Right atrium auricular region (tissue), 2 donors: Measurements from ENCODE around the gene RNF114. TPM values are rescaled to one million over a fixed set of nuclear protein-coding genes. Genes with fewer than 3 reads are reported as not detected.
"Not testable (repeated sequence)": the region's sequence is repeated elsewhere in the genome, so short reads cannot be mapped to it uniquely, and the experiment has no call there.

ENCODE experiments used
- DNase-seq: peaks from one replicate; pipeline ENCODE4 v3.0.0-alpha.2; 2019; ENCODE audit warnings: low spot score
- H3K27ac ChIP-seq, 2 donors: fragments of 200-600 bp; sonication (generic); 1 replicate in 1 of 2; 2 replicates in 1 of 2; pipeline ENCODE4 v1.5.1; 2016 to 2019
- H3K27me3 ChIP-seq, 2 donors: fragments of 200-600 bp; sonication (generic); one replicate each; pipeline versions ENCODE4 v1.5.1 to v1.6.0; 2017 to 2019
- H3K36me3 ChIP-seq: fragments of 200-600 bp; sonication (generic); one replicate; pipeline ENCODE4 v1.5.1; 2016
- H3K4me1 ChIP-seq, 2 donors: fragments of 200-600 bp; sonication (generic); one replicate each; pipeline versions ENCODE4 v1.5.1 to v1.6.0; 2017 to 2019
- H3K4me3 ChIP-seq, 2 donors: fragments of 200-600 bp; sonication (generic); 1 replicate in 1 of 2; 2 replicates in 1 of 2; pipeline ENCODE4 v1.5.1; 2017 to 2019; ENCODE audit warnings: mild to moderate bottlenecking in 1 of 2, moderate library complexity in 1 of 2
- H3K9me3 ChIP-seq, 2 donors: fragments of 200-600 bp; sonication (generic); one replicate each; pipeline ENCODE4 v1.5.1; 2019
- total RNA-seq, 2 donors: library from RNA; depleted of rRNA; stranded (reverse); fragments of >200 nt; gene quantifications; one replicate each; pipeline ENCODE4 v1.1.0, GENCODE V29; 2016
- TF ChIP-seq, protein P1 (sequence below), 2 donors: fragments of 200-600 bp; sonication (generic); IDR thresholded peaks; one replicate each; pipeline ENCODE4 v1.5.1; 2019; ENCODE audit warnings: antibody characterized with exemption in 2 of 2

The RNF114 gene
- total RNA-seq, 2 donors from 2014 or later: 40.2 to 117 TPM

DNA sequence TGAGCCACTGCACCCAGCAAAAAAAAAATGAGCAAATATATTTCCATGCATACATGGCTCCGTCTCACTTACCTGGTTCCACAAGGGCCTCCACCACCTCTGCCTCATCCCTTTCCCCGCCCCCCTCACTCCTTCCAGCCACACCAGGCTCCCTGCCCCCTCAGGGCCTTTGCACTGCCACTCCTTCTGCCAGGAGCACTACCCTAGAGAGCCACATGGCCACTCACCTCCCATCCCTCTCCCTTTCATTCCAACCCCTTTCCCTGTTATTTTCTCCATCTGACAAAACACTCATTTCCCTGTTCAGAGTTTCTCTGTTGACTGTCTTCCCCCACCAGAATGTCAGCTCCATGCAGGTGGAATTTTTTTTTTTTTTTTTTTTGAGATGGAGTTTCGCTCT is 59.4 kb downstream of the RNF114 start:
- Histone ChIP-seq H3K36me3 (no peaks in the 10 kb centered on the region), H3K4me1 (peaks cover 0 to 7% of the 10 kb centered on the region in 2 donors), H3K9me3 (no peaks in the 10 kb centered on the region), H3K4me3 (no peak overlapping the region), H3K27me3 (no peaks in the 10 kb centered on the region), H3K27ac (no peak overlapping the region)
- no peak for DNase-seq
- TF ChIP-seq, protein P1, sequence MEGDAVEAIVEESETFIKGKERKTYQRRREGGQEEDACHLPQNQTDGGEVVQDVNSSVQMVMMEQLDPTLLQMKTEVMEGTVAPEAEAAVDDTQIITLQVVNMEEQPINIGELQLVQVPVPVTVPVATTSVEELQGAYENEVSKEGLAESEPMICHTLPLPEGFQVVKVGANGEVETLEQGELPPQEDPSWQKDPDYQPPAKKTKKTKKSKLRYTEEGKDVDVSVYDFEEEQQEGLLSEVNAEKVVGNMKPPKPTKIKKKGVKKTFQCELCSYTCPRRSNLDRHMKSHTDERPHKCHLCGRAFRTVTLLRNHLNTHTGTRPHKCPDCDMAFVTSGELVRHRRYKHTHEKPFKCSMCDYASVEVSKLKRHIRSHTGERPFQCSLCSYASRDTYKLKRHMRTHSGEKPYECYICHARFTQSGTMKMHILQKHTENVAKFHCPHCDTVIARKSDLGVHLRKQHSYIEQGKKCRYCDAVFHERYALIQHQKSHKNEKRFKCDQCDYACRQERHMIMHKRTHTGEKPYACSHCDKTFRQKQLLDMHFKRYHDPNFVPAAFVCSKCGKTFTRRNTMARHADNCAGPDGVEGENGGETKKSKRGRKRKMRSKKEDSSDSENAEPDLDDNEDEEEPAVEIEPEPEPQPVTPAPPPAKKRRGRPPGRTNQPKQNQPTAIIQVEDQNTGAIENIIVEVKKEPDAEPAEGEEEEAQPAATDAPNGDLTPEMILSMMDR (IDR thresholded peaks at IDR 0.05): no peak

DNA sequence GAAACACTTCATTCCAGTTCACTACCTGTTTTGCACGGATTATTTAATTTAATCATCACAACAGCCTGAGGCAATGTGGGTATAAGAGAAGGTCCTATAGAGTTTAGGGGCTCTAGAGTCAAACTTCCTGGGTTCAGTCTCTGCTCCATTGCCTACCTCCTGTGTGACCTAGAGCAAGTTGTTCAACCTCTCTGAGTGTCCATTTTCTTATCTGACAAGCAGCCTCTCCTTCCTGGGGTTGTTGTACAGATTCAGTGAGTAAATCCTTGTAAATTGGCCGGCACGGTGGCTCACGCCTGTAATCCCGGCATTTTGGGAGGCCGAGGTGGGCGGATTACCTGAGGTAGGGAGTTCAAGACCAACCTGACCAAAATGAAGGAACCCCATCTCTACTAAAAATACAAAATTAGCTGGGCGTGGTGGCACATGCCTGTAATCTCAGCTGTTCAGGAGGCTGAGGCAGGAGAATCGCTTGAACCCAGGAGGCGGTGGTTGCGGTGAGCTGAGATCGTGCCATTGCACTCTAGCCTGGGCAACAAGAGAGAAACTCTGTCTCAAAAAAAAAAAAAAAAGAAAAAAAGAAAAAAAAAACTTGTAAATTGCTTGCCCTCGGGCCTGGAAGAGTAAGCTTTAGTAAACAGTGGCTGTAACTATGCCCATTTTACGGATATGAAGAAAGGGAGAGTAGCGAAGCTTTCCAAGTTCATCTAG is 62.4 kb downstream of the RNF114 start:
- H3K4me3 ChIP-seq, DNase-seq: not testable (repeated sequence)

DNA sequence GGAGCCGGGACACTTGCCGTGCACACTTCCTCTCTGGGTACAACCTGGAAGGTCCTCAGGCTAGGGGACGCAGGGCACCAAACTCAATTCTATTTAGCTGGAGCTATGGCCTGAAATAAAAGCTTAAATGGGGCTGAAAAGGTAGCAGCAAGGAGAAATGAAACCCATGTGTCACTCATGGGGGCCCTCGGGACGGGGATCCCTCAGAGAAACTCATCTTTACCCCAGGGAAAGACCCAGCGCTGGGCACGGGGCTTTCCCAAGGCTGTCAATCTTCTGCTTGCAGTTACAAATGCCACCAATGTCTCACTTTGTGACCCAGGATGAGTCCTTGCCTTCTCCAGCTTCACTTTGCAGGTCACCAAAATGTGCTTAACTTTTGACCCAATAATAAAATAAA is 63.1 kb downstream of the RNF114 start:
- Histone ChIP-seq H3K4me1 (peaks cover 0 to 7% of the 10 kb centered on the region in 2 donors), H3K36me3 (no peaks in the 10 kb centered on the region), H3K9me3 (no peaks in the 10 kb centered on the region), H3K27me3 (no peaks in the 10 kb centered on the region), H3K27ac (no peak overlapping the region), H3K4me3 (no peak overlapping the region)
- TF ChIP-seq, protein P1 (IDR thresholded peaks at IDR 0.05): no peak
- no peak for DNase-seq

More for the DNA sequence above, 62.4 kb downstream of the RNF114 start:
- not testable (repeated sequence) for H3K27ac ChIP-seq, H3K27me3 ChIP-seq, H3K36me3 ChIP-seq, H3K9me3 ChIP-seq
- peaks cover 0 to 12% of the 10 kb centered on the region in 2 donors for H3K4me1 ChIP-seq

DNA sequence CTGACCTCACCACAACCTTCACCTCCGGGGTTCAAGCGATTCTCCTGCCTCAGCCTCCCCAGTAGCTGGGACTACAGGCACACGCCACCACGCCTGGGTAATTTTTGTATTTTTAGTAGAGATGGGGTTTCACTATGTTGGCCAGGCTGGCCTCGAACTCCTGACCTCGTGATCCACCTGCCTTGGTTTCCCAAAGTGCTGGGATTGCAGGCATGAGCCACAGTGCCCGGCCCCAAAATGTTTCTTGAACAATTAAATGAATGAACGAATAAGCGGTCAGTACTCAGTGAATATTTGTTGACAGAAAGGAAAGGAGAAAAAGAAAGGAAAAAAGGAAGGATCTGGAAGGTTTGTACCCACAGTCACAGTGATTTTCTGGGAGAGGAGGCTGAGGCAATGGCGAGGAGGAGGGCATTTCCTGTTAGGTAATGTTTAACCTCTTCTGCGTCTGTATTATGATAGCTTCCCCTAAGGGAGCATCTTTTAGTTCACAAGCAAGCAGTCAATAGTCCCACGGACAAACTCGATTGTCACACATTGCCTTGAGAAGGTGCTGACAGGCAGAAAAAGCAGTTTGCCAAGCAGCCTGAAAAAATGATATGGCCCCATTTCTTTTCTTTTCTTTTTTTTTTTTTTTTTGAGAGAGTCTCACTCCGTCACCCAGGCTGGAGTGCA is 64.5 kb downstream of the RNF114 start:
- DNase-seq, H3K4me3 ChIP-seq, H3K27me3 ChIP-seq, H3K9me3 ChIP-seq, H3K27ac ChIP-seq, H3K36me3 ChIP-seq: not testable (repeated sequence)
- peaks cover 0 to 15% of the 10 kb centered on the region in 2 donors for H3K4me1 ChIP-seq

DNA sequence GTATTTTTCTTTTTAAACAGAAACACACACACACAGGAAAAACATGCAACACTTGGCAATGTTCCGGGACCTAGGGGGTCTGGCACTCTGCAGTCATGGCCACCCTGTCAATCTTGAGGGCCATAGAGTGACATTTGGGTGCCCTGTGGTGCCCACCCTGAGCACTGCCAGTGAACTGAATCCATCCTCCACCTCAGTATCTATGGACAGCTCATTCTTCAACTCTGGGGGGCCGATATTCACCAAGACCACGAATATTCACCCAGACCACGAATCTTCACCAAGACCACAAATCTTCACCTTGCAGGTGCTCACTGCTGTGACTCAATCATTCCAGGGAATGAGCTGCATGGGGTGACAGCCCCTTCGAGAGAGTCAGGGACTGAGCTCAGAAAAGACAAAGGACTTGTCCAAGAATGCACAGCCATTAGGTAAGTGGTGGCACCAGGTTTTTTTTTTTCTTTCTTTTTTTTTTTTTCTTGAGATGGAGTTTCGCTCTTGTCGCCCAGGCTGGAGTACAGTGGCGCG is 65.7 kb downstream of the RNF114 start:
- DNase-seq: no peak
- Histone ChIP-seq H3K27me3 (no peaks in the 10 kb centered on the region), H3K4me1 (peaks cover 0 to 18% of the 10 kb centered on the region in 2 donors), H3K36me3 (no peaks in the 10 kb centered on the region), H3K9me3 (no peaks in the 10 kb centered on the region), H3K27ac (no peak overlapping the region), H3K4me3 (no peak overlapping the region)
- TF ChIP-seq, protein P1 (IDR thresholded peaks at IDR 0.05): no peak

DNA sequence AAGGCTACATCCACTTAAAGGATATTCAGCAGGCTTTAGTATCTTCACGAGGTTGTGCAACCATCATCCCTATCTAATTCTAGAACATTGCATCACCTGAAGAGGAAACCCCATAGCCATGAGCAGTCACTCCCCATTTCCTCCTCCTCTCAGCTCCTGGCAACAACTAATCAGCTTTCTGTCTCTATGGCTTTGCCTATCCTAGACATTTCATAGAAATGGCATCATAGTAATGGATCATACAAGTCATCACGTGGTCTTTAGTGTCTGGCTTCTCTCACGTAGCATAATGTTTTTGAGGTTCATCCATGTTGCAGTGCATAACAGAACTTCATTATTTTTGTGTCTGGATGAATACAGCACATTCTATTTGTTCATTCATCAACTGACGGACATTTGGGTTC is 67.1 kb downstream of the RNF114 start:
- peak; percentile 69 for DNase-seq
- Histone ChIP-seq H3K4me3 (no peak overlapping the region), H3K9me3 (no peaks in the 10 kb centered on the region), H3K36me3 (no peaks in the 10 kb centered on the region), H3K4me1 (peaks cover 0 to 18% of the 10 kb centered on the region in 2 donors), H3K27ac (no peak overlapping the region), H3K27me3 (no peaks in the 10 kb centered on the region)
- TF ChIP-seq, protein P1 (IDR thresholded peaks at IDR 0.05): no peak

Other genes with a start within 250 kb of the RNF114 start
- gene B4GALT5, start 222.5 kb upstream of the RNF114 start, total RNA-seq: 10 to 100 TPM; 17.7 to 24.4 TPM
- 1 to 10 TPM; 5.8 to 6.3 TPM for gene SLC9A8, start 123.6 kb upstream of the RNF114 start, total RNA-seq
- 1 to 10 TPM; 5.0 to 6.1 TPM for gene SPATA2, start 20.9 kb upstream of the RNF114 start, total RNA-seq
- 1 to 10 TPM; 4.3 to 4.4 TPM for gene SNAI1, start 46.6 kb downstream of the RNF114 start, total RNA-seq
- 10 to 100 TPM; 61.2 to 70.2 TPM for gene UBE2V1, start 176.8 kb downstream of the RNF114 start, total RNA-seq
- gene PEDS1, start 217.3 kb downstream of the RNF114 start, total RNA-seq: 10 to 100 TPM; 26.1 to 30.7 TPM